Measurements from ENCODE around the gene PXDN.

- no peak for TF ChIP-seq CTCF (IDR thresholded peaks at IDR 0.05)
- TF ChIP-seq POLR2A (IDR thresholded peaks at IDR 0.05): no peak
These were observed 4.2 kb downstream of the PXDN start for GRCh38 chr2:1739961-1740715.
